ENCODE results near the gene UGT1A10. TPM values are rescaled to one million over a fixed set of nuclear protein-coding genes. Genes with fewer than 3 reads are reported as not detected.

The UGT1A10 gene
- total RNA-seq, 1 experiment from 2014 or later, result not detected

DNA sequence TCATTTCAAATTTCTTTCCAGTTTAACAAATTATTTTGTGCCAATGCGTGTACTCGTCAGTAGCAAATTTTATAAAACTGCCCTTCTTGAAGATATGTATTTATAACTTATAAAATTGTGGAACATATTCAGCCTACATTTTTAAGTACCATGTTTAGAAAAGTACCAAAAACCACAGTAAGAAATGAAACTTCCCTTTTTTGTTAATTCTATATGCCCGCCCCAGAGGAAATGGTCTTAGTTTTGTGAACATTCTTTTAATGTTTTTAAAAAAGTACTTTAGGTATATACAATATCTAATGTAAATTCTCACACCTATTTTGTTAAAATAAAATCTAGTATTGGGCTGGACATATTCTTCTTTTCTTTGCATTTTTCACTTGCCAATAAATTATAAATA lies 36.6 kb downstream of the UGT1A10 start:
- no peak overlapping the region for H3K4me3 ChIP-seq (ENCODE audit: insufficient read depth, low read depth, low read length)
- H3K36me3 ChIP-seq (replicated peaks; ENCODE audit: control insufficient read depth, insufficient read depth, low read length), result no peaks in the 10 kb centered on the region
- no peak for DNase-seq
- H3K27me3 ChIP-seq (ENCODE audit: control insufficient read depth, insufficient read depth, low read length), result no peaks in the 10 kb centered on the region

DNA sequence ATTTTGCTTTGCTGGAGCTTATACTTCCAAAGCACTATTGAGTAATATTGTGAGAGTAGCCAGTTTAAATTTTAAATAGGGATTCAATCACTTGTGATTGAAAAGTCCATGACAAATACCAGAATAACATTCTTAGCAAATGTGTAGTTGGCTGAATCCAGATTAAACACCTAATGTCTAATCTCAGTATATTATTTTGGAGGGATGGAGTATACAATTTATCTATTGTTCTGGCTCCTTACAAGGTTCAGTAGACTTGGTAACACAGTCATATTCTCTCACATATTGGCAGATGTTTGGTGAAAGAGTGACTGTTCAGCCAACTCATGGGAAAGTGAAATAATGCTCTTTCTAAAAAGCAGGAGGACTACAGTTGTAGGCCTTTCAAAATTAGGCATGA lies 37.6 kb downstream of the UGT1A10 start:
- Histone ChIP-seq H3K36me3 (replicated peaks; ENCODE audit: control insufficient read depth, insufficient read depth, low read length) (no peaks in the 10 kb centered on the region), H3K27me3 (ENCODE audit: control insufficient read depth, insufficient read depth, low read length) (no peaks in the 10 kb centered on the region), H3K4me3 (ENCODE audit: insufficient read depth, low read depth, low read length) (no peak overlapping the region)
- DNase-seq, result no peak

DNA sequence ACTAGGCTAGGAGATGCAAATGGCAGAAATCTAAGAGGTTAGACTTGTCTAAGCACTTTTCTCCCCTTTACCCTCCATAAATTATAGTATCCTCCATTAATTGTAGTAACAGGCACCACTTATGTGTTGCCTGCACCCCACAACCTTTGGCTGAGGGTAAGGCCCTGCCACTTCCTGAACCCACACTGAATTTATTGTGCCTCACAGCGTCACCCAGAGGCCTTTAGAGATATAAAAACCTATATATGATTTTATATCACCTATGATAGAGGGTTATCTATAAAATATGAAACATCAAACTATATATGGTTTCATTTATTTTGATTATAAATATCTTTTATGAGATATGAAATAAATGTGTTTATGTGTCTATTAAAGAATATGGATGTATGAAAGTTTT lies 38.1 kb downstream of the UGT1A10 start:
- H3K36me3 ChIP-seq (replicated peaks; ENCODE audit: control insufficient read depth, insufficient read depth, low read length), result no peaks in the 10 kb centered on the region
- H3K4me3 ChIP-seq (ENCODE audit: insufficient read depth, low read depth, low read length), result no peak overlapping the region
- H3K27me3 ChIP-seq (ENCODE audit: control insufficient read depth, insufficient read depth, low read length), result no peaks in the 10 kb centered on the region
- no peak for DNase-seq

DNA sequence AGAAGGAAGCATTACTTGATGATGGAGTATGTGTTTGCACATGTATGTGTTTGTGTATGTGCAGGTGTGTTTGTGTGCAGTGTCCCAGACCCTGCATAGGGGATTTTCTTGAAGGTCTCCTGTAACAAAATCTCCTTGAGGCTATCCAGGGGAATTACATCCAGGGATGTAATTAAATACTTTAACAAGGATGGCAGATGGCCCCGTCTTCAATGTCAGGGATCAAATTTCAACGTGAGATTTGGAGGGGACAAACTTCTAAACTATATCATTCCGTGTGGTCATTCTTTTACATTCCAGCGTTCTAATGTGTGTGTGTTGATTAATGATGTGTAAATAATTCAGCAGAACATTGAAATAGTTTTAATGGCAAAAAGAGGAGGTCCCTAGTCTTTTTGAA lies 38.7 kb downstream of the UGT1A10 start:
- Histone ChIP-seq H3K27me3 (ENCODE audit: control insufficient read depth, insufficient read depth, low read length) (no peaks in the 10 kb centered on the region), H3K36me3 (replicated peaks; ENCODE audit: control insufficient read depth, insufficient read depth, low read length) (no peaks in the 10 kb centered on the region), H3K4me3 (ENCODE audit: insufficient read depth, low read depth, low read length) (no peak overlapping the region)
- no peak for DNase-seq

DNA sequence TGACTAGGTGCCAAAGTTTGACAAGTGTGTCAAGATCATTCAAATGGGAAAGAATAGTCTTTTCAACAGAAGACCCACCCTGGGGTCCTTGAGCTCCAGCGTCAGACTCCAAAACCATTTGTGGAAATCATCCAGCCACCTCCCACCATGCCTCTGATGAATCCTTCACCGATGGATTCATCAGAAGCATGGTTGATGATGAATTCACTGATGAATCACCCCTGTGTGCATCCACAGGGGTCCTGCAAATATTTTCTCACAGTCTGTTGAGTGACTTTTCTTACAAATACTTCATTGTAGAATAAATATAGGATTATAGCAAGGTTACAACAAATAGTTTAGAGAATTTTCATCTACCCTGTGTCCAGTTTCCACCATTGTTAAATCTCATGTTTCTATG lies 39.8 kb downstream of the UGT1A10 start:
- Histone ChIP-seq H3K36me3 (replicated peaks; ENCODE audit: control insufficient read depth, insufficient read depth, low read length) (no peaks in the 10 kb centered on the region), H3K27me3 (ENCODE audit: control insufficient read depth, insufficient read depth, low read length) (no peaks in the 10 kb centered on the region), H3K4me3 (ENCODE audit: insufficient read depth, low read depth, low read length) (no peak overlapping the region)
- DNase-seq, result no peak

DNA sequence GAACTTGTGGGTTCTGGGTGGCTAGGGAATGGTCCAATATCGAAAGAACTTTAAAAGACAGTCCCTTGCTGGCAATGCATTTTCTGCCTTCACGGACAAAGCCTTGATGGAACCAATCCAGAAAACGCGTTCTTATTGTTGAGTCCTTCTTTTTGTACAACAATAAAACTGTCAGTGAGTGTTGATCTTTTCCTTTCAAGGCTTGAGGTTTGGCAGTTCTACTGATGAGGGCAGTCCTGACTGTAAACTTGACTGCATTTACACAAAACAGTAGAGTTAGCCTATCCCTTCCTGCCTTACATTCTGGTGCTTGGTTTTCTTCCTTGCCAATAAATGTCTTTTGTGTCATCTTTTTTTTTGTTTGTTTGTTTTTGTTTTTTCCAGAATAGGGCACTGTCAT lies 42.9 kb downstream of the UGT1A10 start:
- H3K27me3 ChIP-seq (ENCODE audit: control insufficient read depth, insufficient read depth, low read length), result no peaks in the 10 kb centered on the region
- DNase-seq, result no peak
- no peaks in the 10 kb centered on the region for H3K36me3 ChIP-seq (replicated peaks; ENCODE audit: control insufficient read depth, insufficient read depth, low read length)
- H3K4me3 ChIP-seq (ENCODE audit: insufficient read depth, low read depth, low read length), result no peak overlapping the region

DNA sequence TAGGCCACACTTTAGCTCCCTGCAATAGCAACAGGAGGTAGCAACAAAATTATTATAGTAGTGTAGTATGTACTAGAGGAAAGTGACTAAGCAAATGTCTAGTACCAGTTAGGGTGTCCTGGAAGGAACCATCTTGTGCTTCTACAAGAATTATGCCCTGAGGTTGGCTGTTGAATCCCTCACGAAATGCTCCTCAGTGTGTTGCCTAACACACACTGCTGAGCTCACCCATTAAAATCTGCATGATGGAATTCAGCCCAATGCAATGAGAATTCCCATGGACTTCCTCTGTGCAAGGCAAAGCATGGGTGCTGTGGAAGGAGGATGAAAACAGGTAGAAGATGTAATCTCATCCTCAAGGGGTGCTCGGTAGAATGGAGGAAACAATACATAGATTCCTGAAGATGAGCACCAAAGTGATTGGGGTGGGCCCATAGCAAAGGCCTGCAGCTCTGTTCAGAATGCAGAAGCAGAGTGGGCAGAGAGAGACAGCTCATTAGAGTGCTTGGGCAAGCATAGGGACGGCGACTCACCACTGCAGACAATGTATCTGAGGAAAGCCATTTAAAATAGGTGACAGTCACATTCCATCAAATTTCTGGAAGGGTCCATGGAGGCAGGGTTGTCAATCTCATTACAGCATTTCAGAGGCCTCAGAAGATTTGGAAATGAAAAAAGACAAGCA lies 44.3 kb downstream of the UGT1A10 start:
- no peak for DNase-seq
- H3K4me3 ChIP-seq (ENCODE audit: insufficient read depth, low read depth, low read length), result no peak overlapping the region
- H3K27me3 ChIP-seq (ENCODE audit: control insufficient read depth, insufficient read depth, low read length), result no peaks in the 10 kb centered on the region
- H3K36me3 ChIP-seq (replicated peaks; ENCODE audit: control insufficient read depth, insufficient read depth, low read length), result no peaks in the 10 kb centered on the region

DNA sequence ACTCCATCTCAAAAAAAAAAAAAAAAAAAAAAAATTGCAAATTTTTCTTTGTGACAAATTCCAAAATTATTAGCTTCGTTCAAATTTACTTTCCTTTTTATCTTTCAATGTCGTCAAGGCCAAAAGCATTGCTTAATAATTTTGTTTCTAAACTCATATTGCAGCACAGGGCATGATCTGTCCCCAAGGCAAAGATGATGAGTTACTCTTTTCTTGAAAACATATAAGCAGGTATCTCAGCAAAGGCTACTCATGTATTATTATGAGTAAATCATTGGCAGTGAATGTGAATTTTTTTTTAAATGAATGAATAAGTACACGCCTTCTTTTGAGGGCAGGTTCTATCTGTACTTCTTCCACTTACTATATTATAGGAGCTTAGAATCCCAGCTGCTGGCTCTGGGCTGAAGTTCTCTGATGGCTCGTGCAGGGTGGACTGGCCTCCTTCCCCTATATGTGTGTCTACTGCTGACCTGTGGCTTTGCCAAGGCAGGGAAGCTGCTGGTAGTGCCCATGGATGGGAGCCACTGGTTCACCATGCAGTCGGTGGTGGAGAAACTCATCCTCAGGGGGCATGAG lies 45.4 kb downstream of the UGT1A10 start, which contains the start of gene UGT1A7:
Gene UGT1A7 (plus strand): TSS at position 381 of the 579 bp plus-strand sequence. CDS start 37 bp downstream, at position 418.
- Histone ChIP-seq H3K27me3 (ENCODE audit: control insufficient read depth, insufficient read depth, low read length) (no peaks in the 10 kb centered on the region), H3K36me3 (replicated peaks; ENCODE audit: control insufficient read depth, insufficient read depth, low read length) (no peaks in the 10 kb centered on the region), H3K4me3 (ENCODE audit: insufficient read depth, low read depth, low read length) (no peak within 1 kb of the TSS)
- DNase-seq, result no peak

DNA sequence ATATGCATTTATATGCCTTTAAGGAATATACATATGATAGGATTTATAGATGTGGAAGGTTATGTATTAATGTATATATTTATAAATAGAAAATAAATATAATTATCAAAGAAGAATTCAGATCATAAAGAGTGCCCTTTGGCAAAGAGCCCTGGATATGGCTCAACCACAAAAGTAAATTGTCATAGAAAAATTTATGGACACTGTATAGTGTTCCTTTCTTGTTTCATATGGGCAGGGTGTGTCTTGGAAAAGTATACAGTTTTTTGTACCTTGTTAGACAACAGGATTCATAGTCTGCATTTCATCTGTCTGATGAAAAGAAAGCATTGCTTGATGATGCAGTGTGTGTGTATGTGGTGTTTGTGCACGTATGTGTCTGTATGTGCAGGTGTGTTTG lies 48.4 kb downstream of the UGT1A10 start:
- Histone ChIP-seq H3K4me3 (ENCODE audit: insufficient read depth, low read depth, low read length) (no peak overlapping the region), H3K27me3 (ENCODE audit: control insufficient read depth, insufficient read depth, low read length) (no peaks in the 10 kb centered on the region), H3K36me3 (replicated peaks; ENCODE audit: control insufficient read depth, insufficient read depth, low read length) (no peaks in the 10 kb centered on the region)
- no peak for DNase-seq

DNA sequence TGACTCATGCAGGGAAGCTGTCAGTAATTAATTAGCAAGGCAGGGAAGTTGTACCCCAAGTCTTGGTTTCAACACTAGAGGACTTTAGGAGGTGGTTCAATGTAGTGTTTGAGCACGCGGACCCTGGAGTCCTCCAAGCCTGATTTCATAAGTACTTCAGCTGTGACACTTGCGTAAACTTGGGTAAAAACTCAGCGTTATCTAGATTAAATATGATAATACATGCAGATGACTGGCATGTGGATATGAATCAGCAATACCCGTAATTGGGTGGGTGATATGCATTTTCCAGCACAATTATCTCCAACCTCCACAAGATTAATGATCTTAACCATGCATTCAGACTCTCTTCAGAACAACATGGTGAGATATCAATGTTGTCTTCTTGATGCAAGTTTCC lies 50.7 kb downstream of the UGT1A10 start:
- no peak overlapping the region for H3K4me3 ChIP-seq (ENCODE audit: insufficient read depth, low read depth, low read length)
- no peaks in the 10 kb centered on the region for H3K36me3 ChIP-seq (replicated peaks; ENCODE audit: control insufficient read depth, insufficient read depth, low read length)
- DNase-seq, result no peak
- H3K27me3 ChIP-seq (ENCODE audit: control insufficient read depth, insufficient read depth, low read length), result no peaks in the 10 kb centered on the region

DNA sequence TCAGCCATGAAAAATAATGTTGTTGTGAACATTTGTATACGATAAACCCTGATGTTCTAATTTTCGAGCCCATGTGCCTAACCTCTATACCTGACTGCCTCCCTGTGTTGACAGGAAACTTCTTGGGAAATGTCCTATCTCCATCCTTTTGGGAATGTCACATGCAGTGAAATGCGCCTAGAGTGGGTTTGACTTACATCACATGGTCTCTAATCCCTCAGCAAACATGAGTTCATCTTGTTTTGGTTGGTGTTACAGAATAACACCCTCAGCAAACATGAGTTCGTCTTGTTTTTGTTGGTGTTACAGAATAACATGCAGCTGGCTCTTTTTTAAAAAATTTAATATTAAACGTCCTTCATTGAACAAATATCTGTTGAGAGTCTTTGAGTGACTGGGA lies 52.1 kb downstream of the UGT1A10 start:
- Histone ChIP-seq H3K4me3 (ENCODE audit: insufficient read depth, low read depth, low read length) (no peak overlapping the region), H3K27me3 (ENCODE audit: control insufficient read depth, insufficient read depth, low read length) (no peaks in the 10 kb centered on the region), H3K36me3 (replicated peaks; ENCODE audit: control insufficient read depth, insufficient read depth, low read length) (no peaks in the 10 kb centered on the region)
- no peak for DNase-seq

DNA sequence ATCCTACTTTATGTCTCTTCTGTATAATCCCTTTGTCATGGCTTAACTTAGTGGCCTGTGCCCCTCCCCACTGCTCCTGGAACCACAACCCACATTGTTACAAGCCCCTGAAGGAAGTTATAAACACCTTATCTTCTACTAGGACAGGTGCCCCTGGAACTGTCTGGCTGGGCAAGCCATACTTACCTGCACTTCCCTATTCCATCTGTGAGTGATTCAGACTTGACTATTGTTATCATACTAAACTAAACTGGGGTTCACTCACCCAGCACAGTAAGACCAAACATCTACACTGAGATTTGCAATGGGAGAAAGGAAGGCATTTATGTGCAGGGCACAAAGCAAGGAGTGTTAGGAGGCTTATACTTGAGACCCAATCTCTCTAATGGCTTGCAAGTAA lies 52.8 kb downstream of the UGT1A10 start:
- DNase-seq, result no peak
- no peak overlapping the region for H3K4me3 ChIP-seq (ENCODE audit: insufficient read depth, low read depth, low read length)

DNA sequence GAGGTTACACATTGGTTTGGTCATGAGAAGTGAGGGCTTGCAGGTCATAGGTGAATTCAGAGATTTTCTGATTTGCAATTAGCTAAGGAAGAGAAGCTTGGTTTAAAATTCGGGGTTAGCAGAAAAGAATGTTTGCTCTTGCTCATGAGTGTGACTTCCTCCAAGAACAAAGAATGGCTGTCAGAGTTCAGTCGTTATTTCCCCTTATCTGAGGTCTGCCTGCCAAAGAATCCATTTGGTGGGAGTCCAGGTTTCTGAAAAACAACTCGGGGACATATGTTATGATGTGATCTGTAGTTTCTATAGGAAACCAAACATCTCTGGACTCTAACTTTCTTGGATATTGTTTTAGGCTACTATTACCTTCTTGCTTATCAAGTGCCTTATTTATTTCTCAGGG lies 53.3 kb downstream of the UGT1A10 start:
- Histone ChIP-seq H3K27me3 (ENCODE audit: control insufficient read depth, insufficient read depth, low read length) (no peaks in the 10 kb centered on the region), H3K36me3 (replicated peaks; ENCODE audit: control insufficient read depth, insufficient read depth, low read length) (no peaks in the 10 kb centered on the region), H3K4me3 (ENCODE audit: insufficient read depth, low read depth, low read length) (no peak overlapping the region)
- no peak for DNase-seq

More for the DNA sequence above, 52.8 kb downstream of the UGT1A10 start:
- H3K36me3 ChIP-seq (replicated peaks; ENCODE audit: control insufficient read depth, insufficient read depth, low read length), result no peaks in the 10 kb centered on the region
- no peaks in the 10 kb centered on the region for H3K27me3 ChIP-seq (ENCODE audit: control insufficient read depth, insufficient read depth, low read length)

DNA sequence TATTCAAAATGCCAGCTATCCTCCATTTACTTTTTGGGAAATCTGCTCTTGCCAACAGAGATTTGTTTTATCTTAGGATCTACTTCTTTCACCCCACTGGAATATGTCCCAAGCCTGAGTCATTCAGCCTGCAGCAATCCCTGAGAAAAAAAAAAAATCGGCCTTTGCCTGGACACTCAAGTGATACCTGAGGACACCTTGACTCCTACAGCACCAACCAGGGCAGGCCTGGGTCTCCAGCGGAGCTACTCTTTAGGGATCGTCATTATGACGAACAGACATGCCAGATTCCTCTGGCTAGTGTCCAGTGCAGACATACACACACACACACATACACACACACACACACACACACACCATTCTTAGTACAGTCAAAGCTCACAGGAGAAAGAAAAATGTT lies 54.2 kb downstream of the UGT1A10 start:
- Histone ChIP-seq H3K27me3 (ENCODE audit: control insufficient read depth, insufficient read depth, low read length) (no peaks in the 10 kb centered on the region), H3K36me3 (replicated peaks; ENCODE audit: control insufficient read depth, insufficient read depth, low read length) (no peaks in the 10 kb centered on the region), H3K4me3 (ENCODE audit: insufficient read depth, low read depth, low read length) (no peak overlapping the region)
- DNase-seq, result no peak

DNA sequence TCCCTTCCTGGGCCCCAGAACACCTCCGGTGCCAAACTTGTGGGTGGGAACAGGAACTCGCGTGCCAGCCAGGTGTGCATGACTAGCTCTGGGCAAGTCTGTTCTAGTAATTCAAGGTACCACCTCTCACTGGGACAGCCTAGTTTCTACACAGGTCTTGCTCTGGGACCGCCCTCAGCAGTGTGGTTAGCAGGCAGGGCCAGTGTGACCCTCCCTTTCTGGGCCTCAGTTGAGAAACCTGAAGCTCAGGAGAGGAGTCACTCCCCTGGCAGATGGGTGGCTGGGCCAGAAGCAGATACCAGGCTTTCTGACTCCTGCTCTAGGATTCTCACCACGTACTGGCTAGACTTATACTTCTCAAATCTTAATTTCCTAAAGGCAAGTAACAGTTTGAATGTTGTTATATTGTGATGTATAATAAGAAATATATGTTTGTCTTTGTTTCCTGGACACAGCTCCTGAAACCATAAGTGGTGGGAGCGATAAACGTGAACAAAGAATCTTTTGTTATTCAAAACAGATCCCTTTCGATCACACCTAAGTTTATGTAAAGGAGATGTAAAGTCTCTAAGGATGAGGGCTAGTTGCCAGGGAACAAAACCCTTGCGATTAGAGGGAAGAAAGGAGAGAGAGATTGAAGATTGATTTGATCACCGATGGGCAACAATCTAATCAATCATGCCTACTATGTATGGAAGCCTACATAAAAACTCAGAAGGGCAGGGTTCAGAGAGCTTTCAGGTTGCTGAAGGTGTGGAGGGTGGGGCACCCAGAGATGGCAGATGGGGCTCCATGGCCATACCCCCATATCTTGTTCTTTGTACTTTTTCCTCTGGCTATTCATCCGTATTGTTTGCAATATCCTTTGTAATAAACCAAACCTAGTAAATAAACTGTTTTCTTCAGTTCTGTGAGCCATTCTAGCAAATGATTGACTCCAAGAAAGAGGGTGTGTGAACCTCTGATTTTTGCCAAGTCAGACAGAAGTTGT lies 55.5 kb downstream of the UGT1A10 start:
- Histone ChIP-seq H3K36me3 (replicated peaks; ENCODE audit: control insufficient read depth, insufficient read depth, low read length) (no peaks in the 10 kb centered on the region), H3K4me3 (ENCODE audit: insufficient read depth, low read depth, low read length) (no peak overlapping the region), H3K27me3 (ENCODE audit: control insufficient read depth, insufficient read depth, low read length) (no peaks in the 10 kb centered on the region)
- DNase-seq, result no peak

All from H7 (cell line).